ENCODE results near the gene CDK14.

- TF ChIP-seq CTCF (IDR thresholded peaks at IDR 0.05; ENCODE audit: low read length) (no peak), EZH2 (optimal IDR thresholded peaks at IDR 0.05; ENCODE audit: low read depth, low read length) (no peak)
These were observed 15.0 kb downstream of the CDK14 start for GRCh38 chr7:90611115-90611514.
